ENCODE data around the gene MCF2L2.

MCF2L2 gene

GRCh38 chr3:183328823-183329222, 99.6 kb downstream of the MCF2L2 start:
- DNase-seq (ENCODE audit: low read depth in 2 of 2), result no peak

- DNase-seq (ENCODE audit: low read depth in 2 of 2), result no peak
Observed at GRCh38 chr3:183328164-183328563, 100.3 kb downstream of the MCF2L2 start.

GRCh38 chr3:183327343-183327742, 101.1 kb downstream of the MCF2L2 start:
- no peak for DNase-seq (ENCODE audit: low read depth in 2 of 2)

GRCh38 chr3:183324083-183324482, 104.3 kb downstream of the MCF2L2 start:
- DNase-seq (ENCODE audit: low read depth in 2 of 2), result no peak

GRCh38 chr3:183319371-183319770, 109.0 kb downstream of the MCF2L2 start:
- no peak for DNase-seq (ENCODE audit: low read depth in 2 of 2)

GRCh38 chr3:183318877-183319276, 109.5 kb downstream of the MCF2L2 start:
- DNase-seq (ENCODE audit: low read depth in 2 of 2), result no peak

- DNase-seq (ENCODE audit: low read depth in 2 of 2), result no peak
Observed at GRCh38 chr3:183317886-183318865, 110.2 kb downstream of the MCF2L2 start.

GRCh38 chr3:183317271-183317670, 111.1 kb downstream of the MCF2L2 start:
- no peak for DNase-seq (ENCODE audit: low read depth in 2 of 2)

GRCh38 chr3:183315739-183316138, 112.7 kb downstream of the MCF2L2 start:
- no peak for DNase-seq (ENCODE audit: low read depth in 2 of 2)

- DNase-seq (ENCODE audit: low read depth in 2 of 2), result no peak
Observed at GRCh38 chr3:183313764-183314163, 114.7 kb downstream of the MCF2L2 start.

- no peak for DNase-seq (ENCODE audit: low read depth in 2 of 2)
Observed at GRCh38 chr3:183313351-183313750, 115.1 kb downstream of the MCF2L2 start.

GRCh38 chr3:183312433-183312832, 116.0 kb downstream of the MCF2L2 start:
- no peak for DNase-seq (ENCODE audit: low read depth in 2 of 2)

- no peak for DNase-seq (ENCODE audit: low read depth in 2 of 2)
Observed at GRCh38 chr3:183310936-183311335, 117.5 kb downstream of the MCF2L2 start.

- DNase-seq (ENCODE audit: low read depth in 2 of 2), result no peak
Observed at GRCh38 chr3:183309276-183309675, 119.1 kb downstream of the MCF2L2 start.

- DNase-seq (ENCODE audit: low read depth in 2 of 2), result no peak
Observed at GRCh38 chr3:183308751-183309150, 119.7 kb downstream of the MCF2L2 start.

GRCh38 chr3:183307749-183308148, 120.7 kb downstream of the MCF2L2 start:
- no peak for DNase-seq (ENCODE audit: low read depth in 2 of 2)

GRCh38 chr3:183306798-183307671, 121.4 kb downstream of the MCF2L2 start:
- peak; percentile 8 to 9 for DNase-seq (ENCODE audit: low read depth in 2 of 2)

GRCh38 chr3:183303690-183304089, 124.7 kb downstream of the MCF2L2 start:
- no peak for DNase-seq (ENCODE audit: low read depth in 2 of 2)

GRCh38 chr3:183301937-183302580, 126.4 kb downstream of the MCF2L2 start:
- DNase-seq (ENCODE audit: low read depth in 2 of 2), result no peak

- no peak for DNase-seq (ENCODE audit: low read depth in 2 of 2)
Observed at GRCh38 chr3:183300996-183301562, 127.3 kb downstream of the MCF2L2 start.

GRCh38 chr3:183299976-183300375, 128.4 kb downstream of the MCF2L2 start:
- no peak for DNase-seq (ENCODE audit: low read depth in 2 of 2)
